ENCODE results near the gene RANBP10.

- TF ChIP-seq POLR2A (IDR thresholded peaks at IDR 0.05), result no peak
- TF ChIP-seq CTCF (IDR thresholded peaks at IDR 0.05), result no peak
These were observed 75.1 kb downstream of the RANBP10 start for GRCh38 chr16:67731071-67731752.

All from breast epithelium (tissue), 3 donors.